Ishikawa (cell line): ENCODE measurements around the gene DGKD.
A peak's percentile ranks its signal among the peaks of the same experiment; 100 is the strongest.

ENCODE experiments used
- CEBPB ChIP-seq: IDR thresholded peaks from 2 replicates; pipeline ENCODE4 v1.6.1; 2012
- CREB1 ChIP-seq: IDR thresholded peaks from 2 replicates; pipeline ENCODE4 v1.6.1; 2012; ENCODE audit warnings: low read depth
- EGR1 ChIP-seq: IDR thresholded peaks from 2 replicates; pipeline ENCODE4 v1.6.1; 2012
- EP300 ChIP-seq: IDR thresholded peaks from 2 replicates; pipeline ENCODE4 v1.6.1; 2012; ENCODE audit warnings: borderline replicate concordance
- FOXM1 ChIP-seq: IDR thresholded peaks from 2 replicates; pipeline ENCODE4 v1.6.1; 2012; ENCODE audit warnings: low read depth, borderline replicate concordance
- MAX ChIP-seq: IDR thresholded peaks from 2 replicates; pipeline ENCODE4 v1.6.1; 2012
- NFIC ChIP-seq: IDR thresholded peaks from 2 replicates; pipeline ENCODE4 v1.6.1; 2012
- RAD21 ChIP-seq: IDR thresholded peaks from 2 replicates; pipeline ENCODE4 v1.6.1; 2012; ENCODE audit warnings: low read depth
- TAF1 ChIP-seq: IDR thresholded peaks from 2 replicates; pipeline ENCODE4 v1.6.1; 2012; ENCODE audit warnings: low read depth, mild to moderate bottlenecking
- TCF12 ChIP-seq: IDR thresholded peaks from 2 replicates; pipeline ENCODE4 v1.6.1; 2012; ENCODE audit warnings: low read depth
- TEAD4 ChIP-seq: IDR thresholded peaks from 2 replicates; pipeline ENCODE4 v1.6.1; 2012
- USF1 ChIP-seq: IDR thresholded peaks from 2 replicates; pipeline ENCODE4 v1.6.1; 2012
- YY1 ChIP-seq: IDR thresholded peaks from 2 replicates; pipeline ENCODE4 v1.6.1; 2012; ENCODE audit warnings: low read depth
- ZBTB7A ChIP-seq: IDR thresholded peaks from 2 replicates; pipeline ENCODE4 v1.6.1; 2012; ENCODE audit warnings: low read depth
- TF ChIP-seq, protein P1 (sequence below): IDR thresholded peaks from 2 replicates; pipeline ENCODE4 v1.6.1; 2012; ENCODE audit warnings: low read depth, mild to moderate bottlenecking

Gene DGKD

GRCh38 chr2:233426619-233427342, 72.5 kb downstream of the DGKD start:
- TF ChIP-seq EGR1, result peak; percentile 36; the same call in 1 of the 2 replicates
- no peak for TF ChIP-seq TEAD4

- TF ChIP-seq FOXM1, result no peak
- no peak for TF ChIP-seq EP300
- TF ChIP-seq MAX, result no peak
- no peak for TF ChIP-seq RAD21
- TF ChIP-seq, protein P1, sequence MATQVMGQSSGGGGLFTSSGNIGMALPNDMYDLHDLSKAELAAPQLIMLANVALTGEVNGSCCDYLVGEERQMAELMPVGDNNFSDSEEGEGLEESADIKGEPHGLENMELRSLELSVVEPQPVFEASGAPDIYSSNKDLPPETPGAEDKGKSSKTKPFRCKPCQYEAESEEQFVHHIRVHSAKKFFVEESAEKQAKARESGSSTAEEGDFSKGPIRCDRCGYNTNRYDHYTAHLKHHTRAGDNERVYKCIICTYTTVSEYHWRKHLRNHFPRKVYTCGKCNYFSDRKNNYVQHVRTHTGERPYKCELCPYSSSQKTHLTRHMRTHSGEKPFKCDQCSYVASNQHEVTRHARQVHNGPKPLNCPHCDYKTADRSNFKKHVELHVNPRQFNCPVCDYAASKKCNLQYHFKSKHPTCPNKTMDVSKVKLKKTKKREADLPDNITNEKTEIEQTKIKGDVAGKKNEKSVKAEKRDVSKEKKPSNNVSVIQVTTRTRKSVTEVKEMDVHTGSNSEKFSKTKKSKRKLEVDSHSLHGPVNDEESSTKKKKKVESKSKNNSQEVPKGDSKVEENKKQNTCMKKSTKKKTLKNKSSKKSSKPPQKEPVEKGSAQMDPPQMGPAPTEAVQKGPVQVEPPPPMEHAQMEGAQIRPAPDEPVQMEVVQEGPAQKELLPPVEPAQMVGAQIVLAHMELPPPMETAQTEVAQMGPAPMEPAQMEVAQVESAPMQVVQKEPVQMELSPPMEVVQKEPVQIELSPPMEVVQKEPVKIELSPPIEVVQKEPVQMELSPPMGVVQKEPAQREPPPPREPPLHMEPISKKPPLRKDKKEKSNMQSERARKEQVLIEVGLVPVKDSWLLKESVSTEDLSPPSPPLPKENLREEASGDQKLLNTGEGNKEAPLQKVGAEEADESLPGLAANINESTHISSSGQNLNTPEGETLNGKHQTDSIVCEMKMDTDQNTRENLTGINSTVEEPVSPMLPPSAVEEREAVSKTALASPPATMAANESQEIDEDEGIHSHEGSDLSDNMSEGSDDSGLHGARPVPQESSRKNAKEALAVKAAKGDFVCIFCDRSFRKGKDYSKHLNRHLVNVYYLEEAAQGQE, result no peak
- no peak for TF ChIP-seq CREB1
Observed at GRCh38 chr2:233428008-233428407, 73.7 kb downstream of the DGKD start.

- TF ChIP-seq ZBTB7A (no peak), RAD21 (no peak)
Observed at GRCh38 chr2:233428438-233428837, 74.1 kb downstream of the DGKD start.

GRCh38 chr2:233429175-233429897, 75.0 kb downstream of the DGKD start:
- no peak for TF ChIP-seq EP300
- no peak for TF ChIP-seq FOXM1
- TF ChIP-seq CREB1, result no peak
- no peak for TF ChIP-seq MAX
- TF ChIP-seq RAD21, result no peak
- TF ChIP-seq USF1, result no peak
- TF ChIP-seq, protein P1, result no peak

- TF ChIP-seq NFIC, result no peak
- TF ChIP-seq TEAD4, result no peak
Observed at GRCh38 chr2:233430081-233430480, 75.8 kb downstream of the DGKD start.

- TF ChIP-seq EGR1, result no peak
- TF ChIP-seq RAD21, result no peak
- no peak for TF ChIP-seq YY1
- no peak for TF ChIP-seq ZBTB7A
- TF ChIP-seq CEBPB, result no peak
- no peak for TF ChIP-seq TEAD4
- TF ChIP-seq NFIC, result no peak
- TF ChIP-seq EP300, result no peak
- no peak for TF ChIP-seq CREB1
- TF ChIP-seq FOXM1, result no peak
- TF ChIP-seq TAF1, result no peak
- TF ChIP-seq USF1, result no peak
- TF ChIP-seq MAX, result no peak
- TF ChIP-seq TCF12, result no peak
- TF ChIP-seq, protein P1, result no peak
Observed at GRCh38 chr2:233430651-233431050, 76.4 kb downstream of the DGKD start.
